HL-60/S4 (cell line): Measurements from ENCODE around the gene CHAF1B.

Experiments
- in situ Hi-C: fragments of 300-500 bp; cut with MboI; formaldehyde crosslinking; loops from 2 replicates; pipeline ENCODE4 v1.14.3; 2022; ENCODE audit warnings: low sequenced_read_pairs

The CHAF1B gene

DNA sequence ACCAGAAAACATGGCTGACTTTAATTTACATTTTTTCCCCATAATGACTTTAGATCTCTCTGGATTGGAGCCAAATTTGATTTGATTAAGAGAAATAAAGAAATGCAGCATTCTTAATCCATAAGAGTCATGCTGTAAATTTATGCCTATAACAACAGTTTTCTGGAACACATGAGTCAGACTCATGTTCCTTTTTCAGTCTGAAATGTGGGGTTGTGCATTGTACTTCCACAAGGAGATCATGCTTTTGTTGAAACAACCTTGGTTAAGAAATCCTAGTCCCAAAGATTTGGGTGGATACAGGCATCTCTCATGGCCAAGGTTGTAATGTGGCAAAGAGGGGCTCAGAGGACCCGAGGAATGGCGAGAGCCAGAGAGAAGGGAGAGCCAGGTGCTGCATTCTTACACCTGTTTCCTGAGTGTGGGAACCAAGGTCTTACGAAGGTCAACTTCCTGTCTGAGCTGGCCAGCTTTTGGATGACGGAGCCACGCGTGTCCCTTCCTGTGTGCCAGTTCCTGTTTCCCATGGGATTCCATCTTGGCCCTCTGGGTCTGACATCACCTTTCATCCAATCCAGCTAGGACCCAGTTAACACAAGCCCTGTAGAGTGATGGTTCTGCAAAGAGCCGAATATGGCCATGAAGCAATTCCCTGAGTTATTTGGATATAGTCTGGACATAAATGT is 71.7 kb downstream of the CHAF1B start:
- in situ Hi-C loops: no loop called here

DNA sequence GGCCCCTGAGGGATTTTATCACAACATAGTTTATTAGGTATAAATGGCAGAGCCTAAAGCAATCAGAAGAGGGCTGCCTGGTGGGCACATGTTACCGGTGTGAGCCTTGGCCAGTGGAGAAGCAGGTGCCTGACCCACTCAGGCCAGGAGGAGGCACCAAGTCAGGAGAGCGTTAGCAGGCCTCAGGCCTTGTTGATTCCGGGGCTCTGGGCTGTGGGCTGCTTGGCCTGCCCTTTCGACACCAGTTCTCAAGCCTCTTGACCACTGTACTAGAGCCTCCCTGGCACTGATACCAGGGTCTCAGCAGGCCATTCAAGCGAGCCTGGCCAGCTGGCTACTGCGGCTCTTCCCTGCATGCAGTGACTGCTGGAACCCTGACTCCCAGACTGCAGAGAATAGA is 73.9 kb downstream of the CHAF1B start:
- in situ Hi-C loops: no loop called here

DNA sequence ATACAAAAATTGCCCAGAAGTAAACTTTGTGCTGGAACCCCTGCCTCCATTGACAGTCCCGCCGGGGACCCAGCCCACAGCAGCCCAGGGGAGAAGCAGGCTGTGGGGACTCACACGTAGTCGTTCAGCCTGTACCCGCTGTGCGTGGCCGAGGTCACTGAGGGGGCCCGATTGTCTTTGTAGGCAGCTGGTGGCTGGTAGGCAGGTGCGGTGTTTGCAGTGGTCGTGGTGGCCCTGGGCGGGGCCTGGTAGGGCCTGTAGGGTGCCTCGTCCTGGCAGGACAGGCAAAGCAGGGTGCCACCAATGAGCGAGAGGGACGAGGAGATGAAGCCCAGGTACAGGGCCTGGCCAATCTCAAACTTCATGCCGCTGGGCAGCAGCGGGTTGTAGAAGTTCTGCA is 75.7 kb downstream of the CHAF1B start:
- in situ Hi-C loops: no loop called here

GRCh38 chr21:36461277-36461917 is 76.2 kb downstream of the CHAF1B start:
- in situ Hi-C loops: no loop called here

DNA sequence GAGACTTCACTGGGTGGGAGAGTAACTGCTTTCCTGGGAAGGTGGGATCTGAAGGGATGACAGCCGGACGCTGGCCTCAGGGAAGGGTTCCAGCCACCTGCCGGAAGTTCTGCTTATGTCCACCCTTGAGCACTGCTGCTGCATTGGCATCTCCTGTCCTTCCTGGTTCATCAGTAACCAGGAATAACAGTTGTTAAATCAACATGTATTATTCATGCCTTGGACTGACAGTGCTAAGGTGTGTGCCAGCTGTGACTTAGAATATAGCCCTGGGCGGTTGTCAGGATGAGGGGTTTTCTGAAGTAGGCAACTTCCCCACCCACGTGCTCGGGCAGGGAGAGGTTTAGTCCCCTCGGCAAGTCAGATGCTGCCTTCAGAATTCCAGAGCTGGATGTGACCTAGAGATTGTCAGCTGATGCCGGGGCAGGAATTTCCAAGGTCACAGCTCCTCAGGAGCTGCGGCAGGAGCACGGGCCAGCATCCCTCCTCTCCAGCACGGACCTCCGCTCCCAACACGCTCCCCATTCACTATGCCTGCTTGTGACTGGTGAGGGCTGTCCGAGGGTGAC is 76.8 kb downstream of the CHAF1B start:
- in situ Hi-C loops: no loop called here

- in situ Hi-C loops: no loop called here
Observed at GRCh38 chr21:36463204-36463603, 78.0 kb downstream of the CHAF1B start.

DNA sequence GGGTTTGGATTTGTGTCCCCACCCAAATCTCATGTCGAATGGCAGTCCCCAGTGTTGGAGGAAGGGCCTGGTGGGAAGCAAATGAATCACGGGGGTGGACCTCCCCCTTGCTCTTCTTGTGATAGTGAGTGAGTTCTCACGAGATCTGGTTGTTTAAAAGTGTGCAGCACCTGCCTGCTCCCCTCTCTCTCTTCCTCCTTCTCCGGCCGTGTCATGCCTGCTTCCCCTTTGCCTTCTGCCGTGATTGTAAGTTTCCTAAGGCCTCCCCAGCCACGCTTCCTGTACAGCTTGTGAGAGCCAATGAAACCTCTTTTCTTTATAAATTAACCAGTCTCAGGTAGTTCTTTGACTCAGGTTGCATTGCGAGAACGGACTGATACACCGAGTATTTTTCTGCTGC is 78.8 kb downstream of the CHAF1B start:
- in situ Hi-C loops: no loop called here

DNA sequence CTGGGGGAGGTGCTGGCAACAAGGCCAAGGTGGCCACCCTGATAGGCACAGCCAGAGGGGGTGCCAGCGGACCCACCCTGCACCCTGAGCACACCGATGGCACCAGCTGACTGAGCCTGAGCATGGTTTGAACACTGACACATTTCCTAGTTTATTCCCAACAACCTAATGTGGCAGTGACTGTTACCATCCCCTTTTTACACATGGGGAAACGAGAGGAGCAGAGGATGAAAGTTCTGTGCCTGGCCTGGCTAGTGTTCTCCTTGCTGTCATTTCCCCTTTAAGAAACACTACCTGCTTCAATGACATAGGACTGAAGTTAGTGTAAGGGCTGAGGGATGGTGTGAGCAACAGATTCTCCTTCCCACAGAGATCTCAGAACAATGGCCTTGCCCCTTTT is 79.4 kb downstream of the CHAF1B start:
- in situ Hi-C loops: no loop called here

DNA sequence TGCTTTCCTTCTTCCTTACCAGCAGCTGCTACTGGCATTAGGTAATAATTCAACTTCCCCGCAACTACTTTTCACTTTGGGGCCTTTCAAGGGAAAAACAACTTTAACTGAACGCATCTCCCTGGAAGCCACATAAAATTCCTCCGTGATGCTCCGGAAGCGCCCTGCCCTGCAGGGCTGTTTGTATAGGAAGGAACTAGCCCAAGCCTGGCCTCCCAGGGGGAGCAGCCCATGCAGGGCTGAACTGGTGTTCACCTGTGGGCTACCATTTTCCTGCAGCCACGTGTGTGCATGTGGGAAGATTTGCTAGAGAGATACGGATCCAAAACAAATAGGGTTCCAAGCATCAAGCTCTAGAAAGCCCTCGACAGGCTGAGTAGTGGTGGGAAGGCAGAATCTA is 80.3 kb downstream of the CHAF1B start:
- in situ Hi-C loops: no loop called here

- in situ Hi-C loops: no loop called here
Observed at GRCh38 chr21:36466061-36466511, 80.9 kb downstream of the CHAF1B start.
